Skin of body (tissue), 2 donors: ENCODE measurements around the gene UCK1. TPM values are rescaled to one million over a fixed set of nuclear protein-coding genes. Genes with fewer than 3 reads are reported as not detected.
A peak's percentile ranks its signal among the peaks of the same experiment; 100 is the strongest.
"Not testable (repeated sequence)": the region's sequence is repeated elsewhere in the genome, so short reads cannot be mapped to it uniquely, and the experiment has no call there.

ENCODE experiments used
- DNase-seq: peaks from one replicate; lab custom pipeline; 2025; lab: John Stamatoyannopoulos, UW
- total RNA-seq: library from RNA; depleted of rRNA; stranded (reverse); fragments of >200 nt; gene quantifications from one replicate; pipeline ENCODE4 v1.2.3, GENCODE V29; 2014

Gene UCK1
- total RNA-seq, 1 donor from 2014 or later: 11.4 TPM

DNA sequence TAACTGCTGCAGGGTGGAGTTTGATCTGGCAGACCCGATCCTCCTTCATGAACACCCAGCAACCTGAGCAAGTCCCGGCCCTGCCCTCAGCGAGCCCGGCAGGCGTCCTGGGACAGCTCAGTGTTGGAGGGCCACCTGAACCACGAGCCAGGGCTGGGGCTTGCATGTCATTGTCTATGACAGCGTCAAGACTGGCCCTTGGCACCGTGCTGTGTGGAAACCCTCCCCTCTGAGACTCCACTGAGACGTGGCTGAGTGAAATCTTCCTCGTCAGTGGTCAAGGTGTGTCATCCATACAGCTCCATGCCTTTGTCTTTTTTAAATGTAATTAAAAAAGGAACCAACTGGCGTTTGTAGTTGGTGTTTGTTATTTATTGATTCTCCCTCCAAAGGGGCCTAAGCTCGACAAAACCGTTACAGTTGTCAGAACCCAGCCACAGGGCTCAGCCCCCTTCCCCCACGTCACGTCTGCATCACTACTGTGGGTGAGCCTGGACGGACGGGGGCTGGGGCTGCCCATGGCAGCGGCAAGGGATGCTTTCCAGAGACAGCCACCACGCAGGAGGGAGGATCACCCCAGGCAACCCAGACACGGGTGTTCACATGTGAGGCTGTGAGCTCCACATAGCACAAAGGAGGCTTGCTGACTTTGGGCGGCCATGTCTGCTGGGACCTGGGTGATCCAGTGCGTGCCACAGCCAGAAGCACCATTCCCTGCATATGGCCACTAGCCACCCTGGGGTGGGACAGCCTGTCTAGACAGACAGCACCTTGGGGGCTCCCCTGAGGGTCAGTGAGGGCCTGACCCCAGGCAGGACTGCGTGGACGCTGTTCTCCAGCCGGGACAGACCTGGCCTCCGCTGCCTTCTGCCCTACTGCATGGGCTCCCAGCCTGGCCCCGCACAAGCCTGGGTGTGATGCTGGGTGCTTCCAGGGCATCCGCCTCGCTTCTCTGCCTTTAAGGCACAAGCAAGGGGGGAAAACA, 7.3 kb downstream of the UCK1 start:
- no peak for DNase-seq

DNA sequence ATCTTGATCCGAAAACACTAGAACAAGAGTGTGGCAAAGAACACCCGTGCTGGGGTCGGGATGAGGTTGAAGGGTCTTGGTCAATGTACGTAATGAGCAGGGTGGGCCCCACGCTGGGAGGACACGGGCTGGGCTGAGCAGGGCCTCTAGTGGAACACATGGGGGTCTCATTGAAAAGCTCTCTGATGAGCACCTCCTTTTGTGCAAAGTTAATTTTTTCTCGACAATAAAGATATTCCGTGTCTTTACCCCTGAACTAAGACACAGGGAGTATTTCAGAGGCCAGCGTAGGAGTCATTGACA, 8.0 kb downstream of the UCK1 start:
- DNase-seq: no peak

DNA sequence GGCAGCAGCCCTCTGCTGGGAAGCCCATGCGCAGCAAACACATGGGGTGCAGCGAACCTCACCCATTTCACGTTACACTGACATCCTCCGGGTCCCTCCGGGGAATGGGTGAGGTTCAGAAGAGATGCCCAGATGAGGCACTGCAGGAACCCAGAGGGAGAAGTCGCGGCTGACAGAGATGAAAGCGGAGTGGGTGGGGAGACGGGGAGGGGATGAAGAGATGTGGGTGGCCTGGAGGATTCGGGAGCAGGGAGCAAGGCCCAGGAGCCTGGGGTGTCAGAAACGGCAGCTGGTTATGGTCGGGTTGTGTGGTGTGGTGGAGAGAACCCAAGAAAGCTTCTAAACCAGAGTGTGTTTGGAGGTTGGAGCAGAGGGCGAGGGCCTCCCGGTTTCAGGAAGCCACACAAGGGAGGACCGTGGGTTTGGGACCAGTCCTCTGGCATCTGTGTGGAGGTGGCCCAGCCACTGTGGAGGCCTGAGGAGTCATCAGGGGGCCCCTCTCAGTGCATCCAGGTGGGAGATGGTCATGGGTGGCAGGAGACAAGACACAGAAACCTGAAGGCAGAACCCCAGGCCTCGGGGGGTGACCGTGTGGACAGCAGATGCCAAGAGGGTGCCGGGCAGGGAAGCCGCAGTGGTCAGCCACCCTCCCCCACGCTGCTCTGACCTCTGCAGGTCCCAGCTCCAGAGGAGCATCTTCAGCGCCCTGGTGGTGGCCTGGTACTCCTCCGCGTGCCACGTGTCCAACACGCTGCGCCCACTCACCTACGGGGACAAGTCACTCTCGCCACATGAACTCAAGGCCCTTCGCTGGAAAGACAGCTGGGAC, 8.6 kb downstream of the UCK1 start:
- DNase-seq: no peak

DNA sequence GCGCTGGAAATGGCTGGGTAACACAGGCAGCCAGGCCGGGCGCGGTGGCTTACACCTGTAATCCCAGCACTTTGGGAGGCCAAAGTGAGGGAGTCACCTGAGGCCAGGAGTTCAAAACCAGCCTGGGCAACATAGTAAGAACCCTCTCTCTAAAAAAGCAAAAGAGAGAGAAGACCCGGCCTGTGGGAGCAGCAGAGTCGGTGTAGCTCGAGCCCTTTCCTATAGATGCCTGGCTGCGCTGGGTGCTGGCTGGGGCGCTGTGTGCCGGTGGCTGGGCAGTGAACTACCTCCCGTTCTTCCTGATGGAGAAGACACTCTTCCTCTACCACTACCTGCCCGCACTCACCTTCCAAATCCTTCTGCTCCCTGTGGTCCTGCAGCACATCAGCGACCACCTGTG, 9.2 kb downstream of the UCK1 start:
- no peak for DNase-seq

DNA sequence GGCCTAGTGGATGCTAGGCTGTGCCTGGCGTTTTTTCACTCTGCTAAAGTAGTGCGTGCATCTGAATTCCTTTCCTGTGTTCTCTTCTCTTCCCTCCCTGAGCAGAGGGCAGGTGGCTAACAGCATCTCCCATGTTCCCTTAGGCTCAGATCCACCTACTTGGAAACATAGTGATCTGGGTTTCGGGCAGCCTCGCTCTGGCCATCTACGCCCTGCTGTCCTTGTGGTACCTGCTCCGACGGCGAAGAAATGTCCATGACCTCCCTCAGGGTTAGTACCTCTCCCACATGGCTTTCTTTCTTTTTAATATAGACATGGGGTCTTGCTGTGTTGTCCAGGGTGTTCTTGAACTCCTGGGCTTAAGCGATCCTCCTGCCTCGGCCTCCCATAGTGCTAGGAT, 9.9 kb downstream of the UCK1 start:
- DNase-seq: no peak

DNA sequence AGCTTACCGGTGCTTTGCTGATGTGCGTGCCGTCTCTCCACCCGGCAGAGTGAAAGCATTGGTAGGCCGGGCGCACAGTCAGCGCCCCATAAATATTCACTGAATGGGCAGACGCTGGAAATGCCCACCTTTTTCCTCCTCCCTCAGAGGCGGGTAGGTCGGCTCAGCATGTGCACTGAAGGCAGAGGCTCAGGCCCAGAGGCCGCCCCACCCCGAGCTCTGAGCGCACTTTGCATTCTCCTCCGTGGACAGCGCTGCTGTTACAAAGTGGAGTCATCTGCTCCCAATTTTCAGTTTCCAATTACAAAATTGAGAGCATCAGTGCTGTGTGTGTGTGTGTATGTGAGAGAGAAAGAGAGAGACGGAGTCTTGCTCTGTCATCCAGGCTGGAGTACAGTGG, 10.6 kb downstream of the UCK1 start:
- DNase-seq: no peak

DNA sequence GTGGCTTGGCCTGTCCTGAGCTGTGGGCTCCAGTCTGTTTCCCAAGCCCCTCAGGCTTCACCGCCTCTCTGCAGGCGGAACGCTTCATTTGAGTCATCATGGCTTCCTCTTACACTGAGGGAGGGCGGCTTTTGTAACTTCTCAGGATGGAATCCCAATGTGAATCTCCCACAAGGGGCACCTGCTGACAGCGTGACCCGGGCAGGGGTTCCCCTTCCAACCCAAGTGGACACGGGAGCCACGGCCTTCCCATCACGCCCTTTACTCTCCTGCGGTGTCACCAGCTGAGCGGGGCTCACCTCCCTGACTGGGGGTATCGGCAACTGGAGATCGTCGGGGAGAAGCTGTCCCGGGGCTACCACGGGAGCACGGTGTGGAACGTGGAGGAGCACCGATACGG, 12.5 kb downstream of the UCK1 start:
- no peak for DNase-seq

DNA sequence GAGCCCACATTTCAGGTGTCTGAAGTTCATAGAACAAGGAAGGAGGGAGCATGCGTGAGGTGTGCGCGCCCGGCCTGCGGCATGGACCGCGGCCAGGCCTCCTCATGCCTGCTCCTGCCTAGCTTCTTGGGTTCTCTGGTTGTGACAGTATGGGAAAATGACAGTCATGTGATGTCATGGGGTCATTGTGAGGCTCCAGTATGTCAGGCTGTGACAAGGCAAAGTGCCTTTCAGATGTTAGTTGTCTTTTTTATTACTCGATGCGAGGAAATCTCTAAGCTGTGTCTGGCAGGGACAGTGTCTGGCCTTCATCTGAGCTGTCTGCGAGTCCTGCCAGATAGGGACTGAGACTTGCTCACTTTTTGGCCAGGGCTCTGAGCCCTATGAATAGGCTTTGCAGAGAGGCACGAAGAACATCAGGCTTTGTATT, 13.3 kb downstream of the UCK1 start:
- no peak for DNase-seq

DNA sequence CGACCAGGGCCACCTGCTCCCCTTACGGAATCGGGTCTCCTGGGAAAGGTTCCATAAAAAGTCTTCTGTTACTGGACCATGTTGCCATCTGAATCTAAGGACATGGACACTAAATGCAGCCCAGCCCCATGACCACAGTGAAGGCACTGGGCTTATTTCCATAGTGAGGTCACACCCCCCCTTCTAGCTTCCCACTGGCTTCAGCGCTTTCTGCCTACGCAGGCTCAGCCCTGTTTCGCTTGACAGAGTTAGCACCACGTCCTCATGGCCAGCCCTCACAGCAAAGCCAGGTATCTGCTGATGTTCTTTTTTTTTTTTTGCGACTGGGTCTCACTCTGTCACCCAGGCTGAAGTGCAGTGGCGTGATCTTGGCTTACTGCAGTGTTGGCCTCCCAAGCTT, 14.1 kb downstream of the UCK1 start:
- DNase-seq: no peak

DNA sequence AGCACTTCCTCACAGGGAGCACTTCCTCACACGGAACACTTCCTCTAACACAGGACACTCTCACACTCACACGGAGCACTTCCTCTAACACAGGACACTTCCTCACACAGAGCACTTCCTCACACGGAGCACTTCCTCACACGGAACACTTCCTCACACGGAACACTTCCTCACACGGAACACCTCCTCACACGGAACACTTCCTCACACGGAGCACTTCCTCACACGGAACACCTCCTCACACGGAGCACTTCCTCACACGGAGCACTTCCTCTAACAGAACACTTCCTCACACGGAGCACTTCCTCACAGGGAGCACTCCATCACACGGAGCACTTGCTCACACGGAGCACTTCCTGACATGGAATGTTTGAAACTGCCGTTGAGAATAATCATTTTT, 15.0 kb downstream of the UCK1 start:
- no peak for DNase-seq

DNA sequence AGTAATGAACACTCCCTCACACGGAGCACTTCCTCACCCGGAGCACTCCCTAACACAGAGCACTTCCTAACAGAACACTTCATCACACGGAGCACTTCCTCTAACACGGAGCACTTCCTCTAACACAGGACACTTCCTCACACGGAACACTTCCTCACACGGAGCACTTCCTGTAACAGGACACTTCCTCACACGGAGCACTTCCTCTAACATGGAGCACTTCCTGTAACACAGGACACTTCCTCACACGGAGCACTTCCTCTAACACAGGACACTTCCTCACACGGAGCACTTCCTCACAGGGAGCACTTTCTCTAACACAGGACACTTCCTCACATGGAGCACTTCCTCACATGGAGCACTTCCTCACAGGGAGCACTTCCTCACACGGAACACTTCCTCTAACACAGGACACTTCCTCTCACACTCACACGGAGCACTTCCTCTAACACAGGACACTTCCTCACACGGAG, 15.5 kb downstream of the UCK1 start:
- not testable (repeated sequence) for DNase-seq

DNA sequence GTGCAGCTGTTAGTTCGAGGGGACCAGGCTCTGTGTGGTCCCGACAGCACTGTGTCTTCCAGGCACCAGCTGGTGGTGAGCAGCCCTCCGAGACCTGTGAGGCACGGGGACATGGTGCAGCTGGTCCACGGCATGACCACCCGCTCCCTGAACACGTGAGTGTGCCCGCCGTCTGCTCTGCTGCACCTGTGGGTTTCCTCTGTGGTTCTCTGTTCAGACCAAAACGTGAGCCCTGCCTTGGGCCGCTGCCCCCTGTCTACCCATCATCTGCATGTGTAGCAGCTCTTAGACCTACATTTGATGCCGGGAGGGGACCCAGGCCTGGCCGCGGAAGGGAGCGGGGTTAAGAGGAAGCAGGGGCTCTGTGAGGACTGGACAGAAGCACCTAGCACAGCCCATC, 17.9 kb downstream of the UCK1 start:
- no peak for DNase-seq

DNA sequence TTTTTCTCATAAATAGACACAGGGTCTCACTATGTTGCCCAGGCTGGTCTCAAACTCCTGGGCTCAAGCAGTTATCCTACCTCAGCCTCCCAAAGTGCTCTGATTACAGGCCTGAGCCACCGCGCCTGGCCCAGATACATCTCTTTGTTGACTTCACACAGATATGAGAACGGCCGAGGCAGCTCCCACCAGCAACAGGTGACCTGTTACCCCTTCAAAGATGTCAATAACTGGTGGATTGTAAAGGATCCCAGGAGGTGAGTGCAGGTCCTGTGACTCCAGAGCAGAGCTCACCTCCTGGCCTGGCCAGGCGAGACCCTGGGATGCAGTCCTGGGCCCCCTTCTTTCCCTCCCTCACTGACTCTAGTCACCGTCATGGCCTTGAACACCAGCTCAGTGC, 19.2 kb downstream of the UCK1 start:
- DNase-seq: no peak

DNA sequence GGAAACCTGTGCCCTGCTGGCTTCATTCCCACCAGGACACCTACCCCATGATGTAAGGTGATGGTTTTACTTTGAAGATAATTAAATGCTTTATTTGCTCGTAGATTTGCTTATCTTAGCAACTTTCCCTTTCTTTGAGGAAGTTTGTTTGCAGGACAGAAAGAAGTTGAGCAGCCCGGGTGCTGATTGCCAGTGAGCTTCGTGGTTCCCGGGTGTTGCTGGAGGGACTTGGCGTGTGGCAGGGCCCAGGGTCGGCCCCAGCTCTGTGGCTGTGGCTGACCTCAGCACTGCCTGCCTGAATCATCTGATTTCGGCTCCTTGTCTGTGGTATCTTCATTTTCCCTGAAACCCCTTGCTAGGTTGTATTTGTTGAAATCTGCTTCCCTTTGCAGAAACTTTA, 19.6 kb downstream of the UCK1 start:
- DNase-seq: no peak

DNA sequence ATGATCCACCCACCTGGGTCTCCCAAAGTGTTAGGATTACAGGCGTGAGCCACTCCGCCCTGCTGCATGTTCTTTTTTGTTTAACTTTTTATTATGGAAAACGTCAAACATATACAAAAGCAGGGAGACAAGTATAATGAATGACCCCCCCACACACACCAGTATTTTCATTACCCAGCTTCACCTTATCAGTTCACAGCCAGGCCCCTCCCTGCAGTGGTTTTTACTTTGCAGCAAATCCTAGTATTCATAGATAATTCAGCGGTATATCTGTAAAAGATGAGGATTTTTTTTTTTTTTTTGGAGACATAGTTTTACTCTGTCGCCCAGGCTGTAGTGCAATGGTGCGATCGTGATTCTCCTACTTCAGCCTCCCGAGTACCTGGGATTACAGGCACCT, 26.1 kb downstream of the UCK1 start:
- DNase-seq: no peak

DNA sequence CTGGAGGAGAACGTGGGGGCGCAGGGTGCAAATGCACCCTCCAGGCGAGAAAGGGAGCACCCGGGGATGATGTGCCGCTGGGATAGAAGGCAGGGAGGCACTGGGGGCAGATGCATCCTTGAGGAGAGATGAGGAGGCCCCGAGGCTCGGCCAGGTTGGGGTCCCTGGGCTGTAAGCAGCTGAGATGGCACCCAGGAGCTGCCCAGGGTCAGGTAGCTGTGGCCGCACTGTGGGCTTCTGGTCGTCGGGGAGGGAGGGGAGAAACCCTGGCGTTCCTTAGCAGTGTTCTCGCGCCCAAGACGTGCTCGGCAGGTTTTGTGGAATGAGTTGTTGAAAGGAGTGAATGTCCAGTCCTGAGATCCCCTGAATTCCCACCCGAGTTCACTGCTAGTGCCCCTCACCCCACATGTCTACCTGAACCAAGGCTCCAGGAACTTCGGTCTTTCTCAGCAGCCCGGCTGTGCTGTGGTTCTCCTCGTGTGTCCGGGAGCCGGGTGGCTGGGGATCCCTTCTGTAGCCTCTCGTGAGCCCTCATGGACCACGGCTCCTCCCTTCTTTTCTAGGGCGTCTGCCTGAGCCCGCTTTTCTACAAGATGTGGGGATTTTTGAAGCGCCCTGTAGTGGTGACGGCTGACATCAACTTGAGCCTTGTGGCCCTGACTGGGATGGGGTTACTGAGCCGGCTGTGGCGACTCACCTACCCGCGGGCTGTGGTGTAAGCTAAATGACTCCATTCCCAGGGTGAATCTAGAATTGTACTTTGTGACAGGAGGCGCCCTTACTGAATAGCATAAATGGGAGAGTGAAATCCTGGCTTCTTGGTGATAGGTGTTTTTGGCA, 27.2 kb downstream of the UCK1 start:
- DNase-seq: no peak

DNA sequence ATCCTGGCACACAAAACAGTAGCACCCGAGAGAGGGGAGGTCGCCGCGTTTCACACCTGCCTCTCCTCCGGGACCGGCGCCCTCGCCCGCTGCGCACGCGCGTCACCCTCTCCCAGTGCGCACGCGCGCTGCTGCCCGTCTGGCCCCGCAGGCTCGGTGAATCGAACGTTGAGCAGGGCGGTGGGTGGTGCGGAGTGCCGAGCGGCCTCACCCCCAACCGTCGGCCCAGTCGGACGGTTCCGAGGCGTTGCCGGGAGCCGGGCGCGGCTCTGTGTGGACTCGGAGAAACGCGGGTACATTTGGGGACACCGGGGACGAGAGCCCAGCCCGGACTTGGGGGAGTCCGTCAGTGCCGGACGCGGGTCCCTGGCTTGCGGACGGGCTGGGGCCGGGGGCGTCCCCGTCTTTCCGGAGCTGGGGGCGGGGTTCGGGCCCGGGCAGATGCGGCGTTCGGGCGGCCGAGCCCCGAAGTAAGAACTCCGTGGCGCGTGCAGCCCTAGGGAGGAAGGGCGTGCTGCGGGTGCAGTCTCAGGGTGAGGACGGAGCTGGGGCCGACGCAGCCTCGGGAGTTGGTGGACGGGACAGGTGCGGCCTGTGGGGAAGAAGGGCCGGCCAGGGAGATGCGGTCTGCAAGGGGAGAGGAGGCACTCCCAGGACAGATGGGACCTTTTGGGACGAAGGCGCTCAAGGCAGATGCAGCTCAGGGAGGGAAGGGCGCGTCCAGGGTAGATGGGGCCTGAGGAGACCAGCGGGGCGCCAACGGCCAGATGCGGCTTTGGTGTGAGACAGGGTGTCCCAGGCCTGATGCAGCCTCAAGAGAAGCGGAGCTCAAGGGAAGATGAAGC, 28.1 kb downstream of the UCK1 start, which contains the start of gene POMT1:
TSS of gene POMT1 (plus strand) at position 138 of the 845 bp plus-strand sequence. CDS start 1,301 bp downstream, outside the sequence.
- peak; percentile 61 for DNase-seq

DNA sequence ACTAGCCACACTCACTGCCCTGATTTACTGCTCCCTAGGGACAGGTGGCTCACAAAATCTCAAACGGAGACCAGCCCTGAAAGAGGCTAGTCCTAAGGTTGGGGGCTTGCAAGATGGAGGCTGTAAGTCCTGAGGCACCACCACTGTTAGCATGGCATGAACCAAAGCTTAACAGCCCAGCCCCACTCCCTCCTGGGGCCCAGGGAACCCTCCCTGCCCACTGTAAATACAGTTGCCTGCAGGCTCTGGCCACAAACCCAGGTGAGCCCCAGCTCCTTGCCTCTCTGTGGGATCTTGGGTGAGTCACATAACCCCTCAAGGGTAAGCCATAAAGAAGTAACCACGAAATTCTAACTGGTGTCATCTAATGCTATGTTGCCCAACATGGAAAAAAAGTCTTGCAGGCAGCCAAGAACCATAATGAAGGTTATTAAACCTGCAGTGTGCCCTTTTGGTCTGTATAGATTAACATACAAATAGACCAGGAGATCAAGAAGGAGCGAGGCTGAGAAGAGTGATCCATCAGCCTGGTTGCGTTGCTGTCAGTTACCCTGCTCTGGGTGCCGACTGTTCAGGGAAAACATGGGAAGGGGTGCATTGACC, 30.0 kb downstream of the UCK1 start:
- DNase-seq: no peak

DNA sequence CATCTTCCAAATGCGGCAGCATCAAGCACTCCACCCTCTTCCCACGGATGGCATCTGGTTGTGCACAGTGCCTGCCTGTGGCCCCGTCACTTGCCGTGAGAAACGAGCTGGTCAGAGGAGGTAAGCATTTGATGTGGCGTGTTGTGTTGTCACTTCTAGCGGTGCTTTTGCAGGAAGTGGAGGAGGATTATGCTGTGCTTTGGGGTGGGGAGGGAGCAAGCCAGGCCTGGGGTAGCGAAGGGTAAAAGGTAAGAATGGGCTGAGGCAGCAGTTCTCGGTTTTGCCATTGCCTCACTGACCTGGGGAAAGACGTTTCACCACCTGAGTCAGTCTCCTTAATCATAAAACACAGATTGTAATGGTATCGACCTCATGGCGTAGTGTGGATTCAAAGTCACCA, 30.7 kb downstream of the UCK1 start:
- no peak for DNase-seq

DNA sequence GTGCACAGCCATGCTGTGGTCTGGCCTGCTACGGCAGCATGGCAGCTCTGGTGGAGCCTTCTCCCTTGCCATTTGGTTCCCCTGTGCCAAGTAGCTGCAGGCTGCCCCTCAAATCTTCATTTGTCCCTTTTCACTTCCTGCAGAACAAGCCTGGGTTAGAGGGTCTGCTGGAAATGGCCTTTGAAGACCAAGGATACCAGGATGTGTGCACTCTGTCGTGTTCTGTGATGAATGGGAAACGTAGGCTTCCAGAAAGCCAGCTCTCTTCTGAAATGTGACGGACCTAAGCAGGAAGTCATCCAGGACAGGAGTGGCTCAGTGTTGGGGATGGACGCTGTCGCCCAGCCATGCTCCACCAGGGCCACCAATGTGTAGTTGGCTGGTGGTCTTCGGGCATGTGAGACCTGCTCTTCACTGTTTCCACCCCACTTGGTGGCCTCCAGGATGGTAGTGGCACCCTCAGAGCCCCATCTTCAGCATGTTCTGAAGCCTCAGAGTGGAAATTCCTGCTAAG, 31.8 kb downstream of the UCK1 start:
- no peak for DNase-seq
